Sigmoid colon (tissue), 3 donors: ENCODE measurements around the gene TRERF1.

ENCODE experiments used
- CTCF ChIP-seq, 4 experiments: fragments of 450-650 bp in 3 of 4; fragments of 200-600 bp in 1 of 4; IDR thresholded peaks; one replicate each; pipeline ENCODE4 v1.5.1; 2016 to 2019; ENCODE audit warnings: antibody characterized with exemption in 4 of 4, mild to moderate bottlenecking in 3 of 4, moderate library complexity in 2 of 4
- POLR2A ChIP-seq, 2 donors: fragments of 450-650 bp; IDR thresholded peaks; one replicate each; pipeline ENCODE4 v1.6.1; 2016; ENCODE audit warnings: antibody characterized with exemption in 2 of 2, mild to moderate bottlenecking in 2 of 2, moderate library complexity in 2 of 2

- TF ChIP-seq CTCF (IDR thresholded peaks at IDR 0.05) = no peak
- TF ChIP-seq POLR2A (IDR thresholded peaks at IDR 0.05) = no peak
Observed at GRCh38 chr6:42367353-42368011, 84.2 kb downstream of the TRERF1 start.
